GM19351 (cell line): ENCODE results near the gene JAGN1.
"Not testable (repeated sequence)": the region's sequence is repeated elsewhere in the genome, so short reads cannot be mapped to it uniquely, and the experiment has no call there.

ENCODE experiments used
- ATAC-seq: cut with Tn5 transposase; IDR thresholded peaks from one replicate; pipeline ENCODE4 v1.9.1; 2021; ENCODE audit warnings: mild to moderate bottlenecking, moderate library complexity; ENCODE audit not compliant: unreplicated experiment

JAGN1 gene

GRCh38 chr3:9866639-9867038, 23.8 kb upstream of the JAGN1 start:
- no peak for ATAC-seq

- ATAC-seq = no peak
Observed at GRCh38 chr3:9867106-9867505, 23.3 kb upstream of the JAGN1 start.

- no peak for ATAC-seq
Observed at GRCh38 chr3:9869955-9870354, 20.5 kb upstream of the JAGN1 start.

GRCh38 chr3:9870978-9871377, 19.4 kb upstream of the JAGN1 start:
- no peak for ATAC-seq

- not testable (repeated sequence) for ATAC-seq
Observed at GRCh38 chr3:9872067-9872466, 18.3 kb upstream of the JAGN1 start.

- ATAC-seq = no peak
Observed at GRCh38 chr3:9875448-9875847, 15.0 kb upstream of the JAGN1 start.

GRCh38 chr3:9876255-9876654, 14.2 kb upstream of the JAGN1 start:
- not testable (repeated sequence) for ATAC-seq

- ATAC-seq = no peak
Observed at GRCh38 chr3:9876991-9877390, 13.4 kb upstream of the JAGN1 start.

GRCh38 chr3:9878700-9879099, 11.7 kb upstream of the JAGN1 start:
- ATAC-seq = no peak

- ATAC-seq = no peak
Observed at GRCh38 chr3:9879830-9880549, 10.4 kb upstream of the JAGN1 start, which contains the start of gene CIDEC. CIDEC (minus strand) TSS chr3:9880253; CDS start chr3:9878486, 1,767 bp downstream.

GRCh38 chr3:9881441-9881840, 9.0 kb upstream of the JAGN1 start:
- no peak for ATAC-seq

- no peak for ATAC-seq
Observed at GRCh38 chr3:9883706-9884554, 6.5 kb upstream of the JAGN1 start.

- ATAC-seq = no peak
Observed at GRCh38 chr3:9884555-9885165, 5.8 kb upstream of the JAGN1 start.

GRCh38 chr3:9886328-9886727, 4.1 kb upstream of the JAGN1 start:
- ATAC-seq = no peak

- ATAC-seq = no peak
Observed at GRCh38 chr3:9887480-9887879, 2.9 kb upstream of the JAGN1 start.

GRCh38 chr3:9888540-9888939, 1.9 kb upstream of the JAGN1 start:
- ATAC-seq = no peak

- no peak for ATAC-seq
Observed at GRCh38 chr3:9889405-9889804, 1.0 kb upstream of the JAGN1 start.

- ATAC-seq = no peak
Observed at GRCh38 chr3:9891072-9891622, 737 bp downstream of the JAGN1 start.

- ATAC-seq = no peak
Observed at GRCh38 chr3:9893739-9894138, 3.3 kb downstream of the JAGN1 start.

- ATAC-seq = not testable (repeated sequence)
Observed at GRCh38 chr3:9895715-9896114, 5.3 kb downstream of the JAGN1 start.

GRCh38 chr3:9896755-9897407, 6.5 kb downstream of the JAGN1 start:
- not testable (repeated sequence) for ATAC-seq
